NCI-H2081 treated with DMSO at 0.1 percent for 48 hours (cell line): ENCODE results near the gene KDM3A.

Experiments used
- DNase-seq: peaks from one replicate; lab custom pipeline; 2025; lab: John Stamatoyannopoulos, UW

KDM3A gene

DNA sequence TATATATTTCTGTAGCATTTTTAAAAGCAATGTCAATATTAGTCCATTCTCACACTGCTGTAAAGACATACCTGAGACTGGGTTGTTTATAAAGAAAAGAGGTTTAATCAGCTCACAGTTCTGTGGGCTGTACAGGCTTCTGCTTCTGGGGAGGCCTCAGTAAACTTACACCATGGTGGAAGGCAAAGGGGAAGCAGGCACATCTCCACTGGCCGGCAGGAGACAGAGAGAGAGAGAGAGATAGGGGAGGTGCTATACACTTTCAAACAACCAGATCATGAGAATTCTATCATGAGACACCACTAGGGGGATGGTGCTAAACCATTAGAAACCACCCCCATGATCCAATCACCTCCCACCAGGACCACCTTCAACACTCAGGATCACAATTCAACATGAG, 79.0 kb downstream of the KDM3A start:
- DNase-seq, result no peak

DNA sequence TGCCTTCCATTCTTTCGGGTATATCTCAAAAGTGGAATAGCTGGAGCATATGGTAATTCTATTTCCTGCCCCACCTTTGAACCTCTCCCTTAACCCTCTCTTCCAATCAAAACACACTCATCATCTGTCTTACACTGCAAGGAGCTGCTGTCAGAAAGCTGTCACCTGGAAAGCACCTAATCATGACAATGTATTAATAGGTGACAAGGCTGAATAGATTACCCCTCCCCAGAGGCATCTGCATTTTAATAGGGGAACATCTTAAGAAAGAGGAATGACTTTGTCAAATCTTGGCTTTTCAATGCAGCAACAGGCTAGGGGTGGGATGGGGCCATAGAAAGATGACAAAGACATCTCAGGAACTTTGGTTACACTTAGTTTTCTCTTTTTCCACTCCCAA, 80.8 kb downstream of the KDM3A start:
- no peak for DNase-seq

DNA sequence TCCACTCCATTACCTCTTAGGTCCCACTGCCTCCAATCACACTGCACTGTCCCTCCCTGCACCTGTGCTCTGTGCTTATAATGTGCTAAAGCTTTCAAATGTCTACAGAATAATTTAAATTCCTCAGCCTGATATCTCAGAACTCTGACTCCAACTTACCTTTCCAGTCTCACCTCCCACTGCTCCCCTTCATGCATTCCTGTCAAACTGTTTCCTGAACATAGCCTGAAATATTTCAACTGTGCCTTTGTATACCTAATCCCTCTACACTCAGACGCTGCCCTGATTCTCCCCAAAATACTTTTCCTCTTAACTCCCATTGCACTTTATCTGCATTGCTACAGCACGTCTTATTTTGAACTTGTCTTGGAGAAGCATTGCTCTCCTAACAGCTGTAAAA, 81.5 kb downstream of the KDM3A start:
- DNase-seq, result no peak

- no peak for DNase-seq
Observed at GRCh38 chr2:86523491-86523890, 82.3 kb downstream of the KDM3A start.

DNA sequence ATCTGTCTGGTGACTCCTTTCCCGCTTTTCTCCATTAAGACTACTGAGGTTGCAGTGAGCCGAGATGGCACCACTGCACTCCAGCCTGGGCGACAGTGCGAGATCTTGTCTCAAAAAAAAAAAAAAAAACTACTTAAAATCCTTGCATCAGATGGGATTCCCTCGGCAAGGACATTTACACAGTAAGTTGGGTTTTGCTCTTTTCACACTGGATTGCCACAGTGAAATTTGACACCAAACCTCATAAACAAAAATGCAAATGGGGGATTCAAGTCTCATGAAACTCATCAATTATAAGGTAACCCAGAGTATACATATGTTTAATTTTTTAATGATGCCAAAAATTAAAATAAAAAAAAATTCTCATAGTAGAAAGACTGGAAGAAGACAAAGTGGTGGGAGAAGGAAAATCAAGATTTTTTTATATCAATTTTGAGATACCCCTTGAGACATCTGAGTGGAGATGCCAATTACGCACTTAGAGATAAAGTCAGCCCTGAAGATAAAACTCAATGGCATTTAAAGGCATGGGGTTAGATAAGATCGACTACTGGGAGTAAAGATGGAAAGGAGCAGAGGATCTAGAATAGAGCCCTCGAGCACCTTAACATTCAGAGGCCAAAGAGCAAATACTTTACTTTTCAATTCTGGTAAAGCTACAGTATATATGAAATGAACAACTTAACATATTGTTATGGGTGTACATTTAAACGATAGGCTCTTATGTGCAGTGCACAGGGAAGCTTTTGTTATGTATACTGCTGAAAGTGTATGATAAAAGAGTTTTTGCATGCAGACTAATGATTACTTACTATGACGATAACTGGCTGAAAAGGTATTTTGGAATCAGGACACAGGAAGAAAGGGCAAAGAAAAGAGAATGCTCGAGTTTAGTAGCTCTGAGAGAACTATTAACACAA, 84.5 kb downstream of the KDM3A start:
- DNase-seq, result no peak

DNA sequence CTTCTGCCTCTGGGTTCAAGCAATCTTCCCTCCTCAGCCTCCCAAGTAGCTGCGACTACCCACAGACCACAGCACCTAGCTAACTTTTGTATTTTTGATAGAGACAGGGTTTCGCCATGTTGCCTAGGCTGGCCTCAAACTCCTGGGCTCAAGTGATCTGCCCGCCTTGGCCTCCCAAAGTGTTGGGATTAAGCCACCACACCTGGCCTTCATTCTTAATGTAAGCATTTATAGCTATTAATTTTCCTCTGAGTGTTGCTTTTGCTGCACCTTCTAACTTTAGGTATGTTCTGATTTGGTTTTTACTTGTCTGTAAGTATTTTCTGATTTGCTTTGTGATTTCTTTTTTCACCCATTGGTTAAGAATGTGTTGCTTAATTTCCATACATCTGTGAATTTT, 92.4 kb downstream of the KDM3A start:
- no peak for DNase-seq

DNA sequence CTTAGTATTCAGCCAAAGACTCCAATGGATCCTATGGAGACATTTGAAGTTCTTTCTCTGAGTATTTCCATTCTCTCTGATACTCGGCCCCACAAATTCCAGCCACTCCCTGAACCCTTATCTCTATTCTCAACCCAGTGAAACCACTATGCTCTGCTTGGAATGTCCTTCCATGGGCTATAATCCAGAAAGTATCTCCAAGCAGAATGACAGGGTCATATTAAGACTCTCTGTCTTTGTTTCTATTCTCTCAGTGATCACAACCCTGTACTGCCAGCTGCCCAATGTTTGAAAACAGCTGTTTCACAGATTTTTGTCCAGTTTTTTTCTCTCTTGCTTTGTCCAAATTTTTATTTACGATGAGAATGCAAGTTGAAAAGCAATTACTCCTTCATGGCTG, 100.2 kb downstream of the KDM3A start:
- no peak for DNase-seq
